Vagina (tissue), 2 donors: ENCODE data around the gene TSPAN13. TPM values are rescaled to one million over a fixed set of nuclear protein-coding genes. Genes with fewer than 3 reads are reported as not detected.

Experiments used
- DNase-seq, 2 donors: peaks; one replicate each; pipeline ENCODE4 v3.0.0-alpha.2; 2017; ENCODE audit errors: extremely low spot score in 2 of 2
- H3K27ac ChIP-seq: fragments of 200-600 bp; sonication (generic); one replicate; pipeline ENCODE4 v1.5.1; 2019
- H3K27me3 ChIP-seq: fragments of 200-600 bp; sonication (generic); one replicate; pipeline ENCODE4 v1.5.1; 2019
- H3K36me3 ChIP-seq, 2 donors: fragments of 200-600 bp; sonication (generic); one replicate each; pipeline ENCODE4 v1.5.1; 2017 to 2019
- H3K4me1 ChIP-seq: fragments of 200-600 bp; sonication (generic); one replicate; pipeline ENCODE4 v1.5.1; 2019
- H3K4me3 ChIP-seq, 2 donors: fragments of 200-600 bp; sonication (generic); 1 replicate in 1 of 2; 2 replicates in 1 of 2; pipeline ENCODE4 v1.5.1; 2016 to 2019
- H3K9me3 ChIP-seq: fragments of 200-600 bp; sonication (generic); one replicate; pipeline ENCODE4 v1.5.1; 2019
- CTCF ChIP-seq, 3 experiments: fragments of 450-650 bp in 2 of 3; fragments of 200-600 bp in 1 of 3; sonication (generic) in 1 of 3; IDR thresholded peaks; one replicate each; pipeline ENCODE4 v1.5.1; 2017 to 2019; ENCODE audit warnings: antibody characterized with exemption in 3 of 3, mild to moderate bottlenecking in 2 of 3, moderate library complexity in 2 of 3
- POLR2A ChIP-seq, 2 donors: fragments of 450-650 bp; IDR thresholded peaks; one replicate each; pipeline ENCODE4 v1.6.1; 2017; ENCODE audit warnings: antibody characterized with exemption in 2 of 2, mild to moderate bottlenecking in 2 of 2, moderate library complexity in 2 of 2
- POLR2AphosphoS5 ChIP-seq, 2 donors: sonication (generic); formaldehyde crosslinking; IDR thresholded peaks; one replicate each; pipeline ENCODE4 v1.9.0; 2017; ENCODE audit warnings: antibody characterized with exemption in 2 of 2, mild to moderate bottlenecking in 2 of 2, low read depth in 1 of 2; ENCODE audit not compliant: insufficient read depth in 1 of 2
- intact Hi-C: fragments of 100-400 bp; cut with DNase I; formaldehyde crosslinking; loops from one replicate; pipeline ENCODE4 v1.15.1; 2023
- total RNA-seq: library from RNA; depleted of rRNA; stranded (reverse); fragments of >200 nt; gene quantifications from one replicate; pipeline ENCODE4 v1.2.3, GENCODE V29; 2016

The TSPAN13 gene
- total RNA-seq, 1 donor from 2014 or later = 13.8 TPM

- Histone ChIP-seq H3K27me3 (no peaks in the 10 kb centered on the region), H3K4me1 (no peaks in the 10 kb centered on the region), H3K9me3 (no peaks in the 10 kb centered on the region), H3K36me3 (no peaks in the 10 kb centered on the region), H3K27ac (no peak overlapping the region), H3K4me3 (no peak overlapping the region)
- no peak for DNase-seq
- intact Hi-C loops = no loop called here
- TF ChIP-seq CTCF (IDR thresholded peaks at IDR 0.05) (no peak), POLR2AphosphoS5 (IDR thresholded peaks at IDR 0.05; ENCODE audit: insufficient read depth in 1 of 2, low read depth in 1 of 2) (no peak)
Observed at GRCh38 chr7:16724344-16724743, 29.2 kb upstream of the TSPAN13 start.

GRCh38 chr7:16726189-16726588 is 27.4 kb upstream of the TSPAN13 start:
- H3K36me3 ChIP-seq = no peaks in the 10 kb centered on the region
- no peak for DNase-seq
- H3K4me3 ChIP-seq = no peak overlapping the region
- H3K9me3 ChIP-seq = no peaks in the 10 kb centered on the region
- H3K27ac ChIP-seq = no peak overlapping the region
- no peaks in the 10 kb centered on the region for H3K27me3 ChIP-seq
- no peaks in the 10 kb centered on the region for H3K4me1 ChIP-seq
- TF ChIP-seq POLR2A (IDR thresholded peaks at IDR 0.05) (no peak), POLR2AphosphoS5 (IDR thresholded peaks at IDR 0.05; ENCODE audit: insufficient read depth in 1 of 2, low read depth in 1 of 2) (no peak), CTCF (IDR thresholded peaks at IDR 0.05) (no peak)
- intact Hi-C loops = no loop called here

GRCh38 chr7:16727736-16728135 is 25.8 kb upstream of the TSPAN13 start:
- Histone ChIP-seq H3K27me3 (no peaks in the 10 kb centered on the region), H3K27ac (no peak overlapping the region), H3K9me3 (no peaks in the 10 kb centered on the region), H3K4me3 (no peak overlapping the region), H3K36me3 (no peaks in the 10 kb centered on the region), H3K4me1 (no peaks in the 10 kb centered on the region)
- TF ChIP-seq POLR2AphosphoS5 (IDR thresholded peaks at IDR 0.05; ENCODE audit: insufficient read depth in 1 of 2, low read depth in 1 of 2) (no peak), POLR2A (IDR thresholded peaks at IDR 0.05) (no peak), CTCF (IDR thresholded peaks at IDR 0.05) (no peak)
- no peak for DNase-seq
- intact Hi-C loops = no loop called here

DNA sequence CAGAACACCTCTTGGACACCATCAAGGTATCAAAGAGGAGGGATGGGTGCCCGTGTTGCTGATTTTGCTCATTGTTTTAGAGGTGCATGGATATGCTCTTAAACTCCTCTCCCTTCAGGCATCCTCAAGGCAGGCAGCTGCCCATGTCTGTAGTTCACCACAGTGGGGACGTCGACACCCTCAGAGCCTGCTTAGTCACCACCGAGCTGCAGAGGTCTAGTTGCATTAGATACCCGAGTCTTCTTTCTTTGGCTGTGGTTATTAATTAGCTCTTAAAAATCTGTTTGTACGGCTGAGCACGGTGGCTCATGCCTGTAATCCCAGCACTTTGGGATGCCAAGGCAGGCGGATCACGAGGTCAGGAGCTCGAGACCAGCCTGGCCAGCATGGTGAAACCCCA is 24.7 kb upstream of the TSPAN13 start:
- no peak for DNase-seq
- intact Hi-C loops = no loop called here
- Histone ChIP-seq H3K27me3 (no peaks in the 10 kb centered on the region), H3K27ac (no peak overlapping the region), H3K4me3 (no peak overlapping the region), H3K4me1 (no peaks in the 10 kb centered on the region), H3K36me3 (no peaks in the 10 kb centered on the region), H3K9me3 (no peaks in the 10 kb centered on the region)
- TF ChIP-seq CTCF (IDR thresholded peaks at IDR 0.05) (no peak), POLR2A (IDR thresholded peaks at IDR 0.05) (no peak), POLR2AphosphoS5 (IDR thresholded peaks at IDR 0.05; ENCODE audit: insufficient read depth in 1 of 2, low read depth in 1 of 2) (no peak)

- H3K27me3 ChIP-seq = no peaks in the 10 kb centered on the region
- no peak for DNase-seq
- H3K9me3 ChIP-seq = no peaks in the 10 kb centered on the region
- H3K27ac ChIP-seq = no peak overlapping the region
- H3K4me3 ChIP-seq = no peak overlapping the region
- H3K36me3 ChIP-seq = no peaks in the 10 kb centered on the region
- H3K4me1 ChIP-seq = no peaks in the 10 kb centered on the region
- TF ChIP-seq CTCF (IDR thresholded peaks at IDR 0.05) (no peak), POLR2A (IDR thresholded peaks at IDR 0.05) (no peak), POLR2AphosphoS5 (IDR thresholded peaks at IDR 0.05; ENCODE audit: insufficient read depth in 1 of 2, low read depth in 1 of 2) (no peak)
- intact Hi-C loops = no loop called here
Observed at GRCh38 chr7:16729541-16729940, 24.0 kb upstream of the TSPAN13 start.
